Mucosa of descending colon (tissue), 3 donors: Measurements from ENCODE around the gene RHBDD1. TPM values are rescaled to one million over a fixed set of nuclear protein-coding genes. Genes with fewer than 3 reads are reported as not detected.
A peak's percentile ranks its signal among the peaks of the same experiment; 100 is the strongest.

Source experiments
- ATAC-seq: fragments of 200-7000 bp; cut with Tn5 transposase; one replicate; pipeline ENCODE4 v1.9.1; 2020; ENCODE audit warnings: mild to moderate bottlenecking, moderate library complexity
- DNase-seq, 3 donors: peaks; one replicate each; pipeline ENCODE4 v3.0.0-alpha.2; 2020
- H3K36me3 ChIP-seq: fragments of 200-600 bp; one replicate; pipeline ENCODE4 v1.8.0; 2021; ENCODE audit warnings: low read depth, mild to moderate bottlenecking
- H3K4me1 ChIP-seq: fragments of 200-600 bp; one replicate; pipeline ENCODE4 v1.8.0; 2021; ENCODE audit warnings: low read depth, mild to moderate bottlenecking
- H3K4me3 ChIP-seq: fragments of 200-600 bp; one replicate; pipeline ENCODE4 v1.8.0; 2021; ENCODE audit warnings: mild to moderate bottlenecking
- H3K9me3 ChIP-seq: fragments of 200-600 bp; one replicate; pipeline ENCODE4 v1.8.0; 2021; ENCODE audit warnings: mild to moderate bottlenecking
- CTCF ChIP-seq: fragments of 200-600 bp; IDR thresholded peaks from one replicate; pipeline ENCODE4 v1.8.0; 2022; ENCODE audit warnings: antibody characterized with exemption, mild to moderate bottlenecking
- intact Hi-C, 2 donors: fragments of 100-400 bp; cut with DNase I in 1 of 2; cut with micrococcal nuclease in 1 of 2; formaldehyde crosslinking; loops; one replicate each; pipeline versions ENCODE4 v1.11.0 to v1.11.1; 2022; cut with DNase I, micrococcal nuclease
- total RNA-seq, 3 donors: library from RNA; stranded (reverse); fragmentation: NEBNext Ultra II Directional in 2 of 3; extraction: Animal tissue kit (Norgen Biotek cat#: 25700) in 2 of 3; gene quantifications; one replicate each; pipeline versions ENCODE4 v1.2.1 to v1.2.4, GENCODE V29; 2021 to 2023
- donor health status: DM: no; HTN: no; CAD: no; lungs with moderate emphysema.
- donor health status: DM: no; HTN: no; CAD: no.
- donor health status: DM: no; HTN: yes; CAD: no.

RHBDD1 gene
- total RNA-seq, 3 donors from 2014 or later = 28.7 to 41.6 (median 30.5) TPM

GRCh38 chr2:226794751-226795171 is 41.1 kb upstream of the RHBDD1 start:
- DNase-seq (no peak), ATAC-seq (no peak)
- Histone ChIP-seq H3K9me3 (no peaks in the 10 kb centered on the region), H3K36me3 (no peaks in the 10 kb centered on the region), H3K4me3 (no peak overlapping the region), H3K4me1 (peaks cover 14% of the 10 kb centered on the region)
- intact Hi-C loops = loop anchor here (10.0 kb wide), 2 partner anchors 60 to 140 kb away; no protein-coding TSS in a partner anchor
- no peak for TF ChIP-seq CTCF

DNA sequence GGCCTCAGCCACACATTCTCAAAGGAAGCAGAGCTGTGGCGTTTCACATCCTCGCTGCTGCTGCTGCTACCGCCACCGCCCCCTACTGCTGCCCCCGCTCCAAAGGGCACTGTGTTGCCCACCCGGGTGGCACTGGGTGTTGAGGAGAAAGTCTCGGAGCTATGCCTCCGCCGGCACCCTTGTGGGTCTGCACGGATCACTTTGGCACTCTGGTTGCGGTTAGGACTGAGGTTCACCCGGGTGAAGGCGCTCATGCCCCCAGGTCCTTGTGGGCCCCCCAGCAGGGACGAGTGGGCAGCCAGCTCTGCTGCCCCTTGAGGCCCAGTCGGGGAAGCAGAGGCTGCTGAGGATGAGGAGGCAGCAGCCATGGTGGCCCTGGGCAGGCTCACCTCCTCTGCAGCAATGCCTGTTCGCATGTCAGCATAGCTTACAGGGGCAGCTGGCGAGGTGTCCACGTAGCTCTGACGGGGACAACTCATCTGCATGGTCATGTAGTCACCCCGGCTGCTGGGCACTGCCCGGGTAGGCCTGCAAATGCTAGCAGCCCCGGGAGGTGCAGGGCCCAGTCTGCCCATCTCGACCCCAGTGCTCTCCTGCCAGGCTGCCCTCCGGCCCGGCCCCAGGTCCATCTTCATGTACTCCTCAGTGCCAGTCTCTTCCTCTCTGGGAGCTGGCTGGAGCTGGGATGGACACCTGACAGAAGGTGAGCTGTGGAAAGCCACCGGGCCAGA is 40.4 kb upstream of the RHBDD1 start:
- no peak for ATAC-seq
- Histone ChIP-seq H3K9me3 (no peaks in the 10 kb centered on the region), H3K36me3 (no peaks in the 10 kb centered on the region), H3K4me1 (peaks cover 18% of the 10 kb centered on the region), H3K4me3 (no peak overlapping the region)
- peak in 1 of 3 donors; percentile 57 for DNase-seq
- intact Hi-C loops = loop anchor here (10.0 kb wide), 2 partner anchors 61 to 141 kb away; no protein-coding TSS in a partner anchor
- no peak for TF ChIP-seq CTCF

GRCh38 chr2:226796012-226796839 is 39.6 kb upstream of the RHBDD1 start:
- H3K9me3 ChIP-seq = no peaks in the 10 kb centered on the region
- DNase-seq = peak in 1 of 3 donors; percentile 53

GRCh38 chr2:226796840-226797288 is 39.0 kb upstream of the RHBDD1 start:
- Histone ChIP-seq H3K36me3 (no peaks in the 10 kb centered on the region), H3K4me3 (no peak overlapping the region), H3K4me1 (peaks cover 21% of the 10 kb centered on the region), H3K9me3 (no peaks in the 10 kb centered on the region)
- TF ChIP-seq CTCF = no peak
- DNase-seq (peak; percentile 35 to 51 (median 50)), ATAC-seq (no peak)
- intact Hi-C loops = loop anchor here (10.0 kb wide), 2 partner anchors 62 to 142 kb away; no protein-coding TSS in a partner anchor

More at GRCh38 chr2:226796012-226796839, 39.6 kb upstream of the RHBDD1 start:
- no peak for TF ChIP-seq CTCF
- ATAC-seq = no peak
- intact Hi-C loops = loop anchor here (10.0 kb wide), 2 partner anchors 61 to 141 kb away; no protein-coding TSS in a partner anchor
- Histone ChIP-seq H3K36me3 (no peaks in the 10 kb centered on the region), H3K4me1 (peaks cover 16% of the 10 kb centered on the region), H3K4me3 (no peak overlapping the region)

DNA sequence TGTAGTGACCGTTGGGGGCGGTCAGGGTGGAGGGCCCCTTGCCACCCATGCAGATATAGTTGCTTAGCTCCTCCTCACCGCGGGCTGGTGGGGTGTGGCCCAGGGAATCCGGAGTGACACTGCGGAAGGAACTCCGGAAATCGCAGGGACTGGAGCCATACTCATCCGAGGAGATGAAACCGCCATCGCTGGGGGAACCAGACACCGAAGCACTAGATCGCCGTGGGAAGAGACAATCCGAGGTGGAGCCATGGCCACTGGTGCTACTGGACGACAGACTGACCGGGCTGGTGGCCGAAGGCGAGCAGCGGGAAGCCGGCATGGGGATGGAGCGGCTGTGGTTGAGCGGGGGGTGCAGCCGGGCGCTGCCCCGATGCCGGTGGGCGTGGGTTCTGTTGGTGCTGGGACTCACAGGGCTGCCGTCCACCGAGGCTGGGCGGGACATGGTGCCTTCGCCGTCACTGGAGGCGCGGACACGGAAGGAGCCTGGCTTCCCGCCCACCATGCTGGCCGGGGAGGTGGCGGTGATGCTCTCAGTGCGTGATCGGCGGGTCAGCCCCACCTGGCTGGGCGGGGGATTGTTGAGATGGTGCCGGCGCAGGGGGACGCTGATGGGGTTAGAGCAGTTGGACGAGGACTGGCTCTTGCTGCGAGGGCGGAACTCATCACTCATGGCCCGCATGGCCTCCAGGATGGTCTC is 38.4 kb upstream of the RHBDD1 start:
- Histone ChIP-seq H3K36me3 (no peaks in the 10 kb centered on the region), H3K4me1 (peaks cover 18% of the 10 kb centered on the region), H3K9me3 (no peaks in the 10 kb centered on the region), H3K4me3 (no peak overlapping the region)
- ATAC-seq = no peak
- DNase-seq = peak; percentile 22 to 64 (median 49)
- no peak for TF ChIP-seq CTCF
- intact Hi-C loops = loop anchor here (10.0 kb wide), 2 partner anchors 63 to 143 kb away; no protein-coding TSS in a partner anchor
